GM18868 (cell line): ENCODE results near the gene GOLGA8B.
"Not testable (repeated sequence)": the region's sequence is repeated elsewhere in the genome, so short reads cannot be mapped to it uniquely, and the experiment has no call there.

Experiments used
- ATAC-seq: cut with Tn5 transposase; IDR thresholded peaks from one replicate; pipeline ENCODE4 v1.9.1; 2021; ENCODE audit warnings: mild to moderate bottlenecking, moderate library complexity; ENCODE audit not compliant: unreplicated experiment

GOLGA8B gene

DNA sequence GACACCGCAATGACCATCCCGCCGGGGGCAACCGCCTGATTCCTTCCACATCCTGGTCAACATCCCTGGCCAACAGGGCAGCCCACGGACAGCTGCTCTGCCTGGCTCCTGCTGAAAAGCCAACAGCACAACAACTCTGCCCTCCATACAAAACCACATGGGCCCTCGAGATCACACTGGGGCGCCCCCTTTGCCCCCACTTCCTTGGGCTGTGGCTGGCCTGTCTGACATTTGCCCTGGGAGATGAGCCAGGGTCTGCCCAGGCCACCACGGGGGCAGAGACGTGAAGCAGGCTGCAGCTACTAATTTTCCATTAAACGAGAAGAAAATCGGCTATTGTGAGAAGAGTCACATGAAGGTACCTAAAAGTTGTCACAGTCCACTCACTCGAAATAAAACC lies 16.3 kb downstream of the GOLGA8B start:
- ATAC-seq, result not testable (repeated sequence)

- not testable (repeated sequence) for ATAC-seq
Measured at GRCh38 chr15:34564711-34565110, 18.7 kb downstream of the GOLGA8B start.

DNA sequence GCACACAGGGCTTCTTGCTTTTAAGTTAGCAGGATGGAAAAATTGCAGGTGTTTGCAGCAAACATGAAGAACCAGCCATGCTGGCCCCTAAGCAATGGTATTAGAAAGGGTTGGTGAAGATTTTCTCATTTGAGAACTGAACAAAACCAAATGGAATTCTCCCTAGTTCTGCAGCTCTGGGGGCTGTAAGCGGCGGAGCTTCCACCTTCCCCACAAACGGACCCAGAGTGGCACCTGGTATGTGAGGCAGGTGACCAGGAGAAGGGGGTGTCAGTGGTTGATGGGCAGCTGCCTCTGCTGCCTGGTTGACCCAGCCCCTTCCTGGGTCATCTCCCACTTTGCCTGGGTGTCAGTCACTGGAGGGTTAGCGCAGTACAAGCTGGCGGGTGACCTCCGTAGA lies 22.6 kb downstream of the GOLGA8B start:
- ATAC-seq, result not testable (repeated sequence)

- ATAC-seq, result not testable (repeated sequence)
Measured at GRCh38 chr15:34559764-34560163, 23.7 kb downstream of the GOLGA8B start.

DNA sequence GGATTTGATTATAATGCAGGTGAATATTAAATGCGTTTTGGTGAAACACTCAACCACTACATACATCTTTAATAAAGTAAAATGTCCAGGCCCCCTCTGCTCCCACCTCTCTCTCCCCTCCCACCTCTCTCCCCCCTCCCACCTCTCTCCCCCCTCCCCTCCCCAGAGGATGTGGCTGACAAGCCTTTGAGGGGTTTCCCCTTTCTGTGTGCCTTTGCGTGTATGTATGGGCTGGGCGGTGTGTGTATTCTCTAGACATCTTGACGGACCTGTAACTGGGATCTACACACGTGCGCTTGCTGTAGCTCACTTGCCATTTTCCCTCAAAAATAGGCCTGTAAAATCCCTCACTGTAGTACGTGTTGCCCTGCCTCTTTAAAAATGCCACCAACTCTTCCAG lies 28.3 kb downstream of the GOLGA8B start:
- not testable (repeated sequence) for ATAC-seq

GRCh38 chr15:34554716-34555115 lies 28.7 kb downstream of the GOLGA8B start:
- ATAC-seq, result not testable (repeated sequence)

- not testable (repeated sequence) for ATAC-seq
Measured at GRCh38 chr15:34554126-34554525, 29.3 kb downstream of the GOLGA8B start.

DNA sequence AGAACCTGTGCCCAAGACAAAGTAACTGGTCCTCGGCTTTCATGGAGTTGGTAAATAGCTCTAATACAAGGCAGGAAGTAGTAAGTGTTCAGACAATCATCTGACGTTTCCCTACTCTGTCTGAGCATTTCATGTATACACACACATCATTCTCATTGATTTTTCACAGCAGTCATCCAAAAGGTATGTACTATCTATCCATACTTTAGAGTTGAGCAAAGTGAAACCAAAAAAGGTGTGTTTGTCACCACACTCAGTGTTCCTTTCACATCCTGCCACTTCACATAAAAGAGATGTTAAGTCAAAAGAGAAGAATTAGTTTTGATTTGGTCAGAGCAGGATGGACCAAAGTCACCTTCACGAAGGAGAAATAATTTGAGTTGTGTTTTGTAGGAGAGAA lies 33.3 kb downstream of the GOLGA8B start:
- peak; percentile 72 for ATAC-seq

GRCh38 chr15:34549381-34549809 lies 34.1 kb downstream of the GOLGA8B start:
- peak; percentile 64 for ATAC-seq

- ATAC-seq, result not testable (repeated sequence)
Measured at GRCh38 chr15:34543860-34544649, 39.4 kb downstream of the GOLGA8B start.

DNA sequence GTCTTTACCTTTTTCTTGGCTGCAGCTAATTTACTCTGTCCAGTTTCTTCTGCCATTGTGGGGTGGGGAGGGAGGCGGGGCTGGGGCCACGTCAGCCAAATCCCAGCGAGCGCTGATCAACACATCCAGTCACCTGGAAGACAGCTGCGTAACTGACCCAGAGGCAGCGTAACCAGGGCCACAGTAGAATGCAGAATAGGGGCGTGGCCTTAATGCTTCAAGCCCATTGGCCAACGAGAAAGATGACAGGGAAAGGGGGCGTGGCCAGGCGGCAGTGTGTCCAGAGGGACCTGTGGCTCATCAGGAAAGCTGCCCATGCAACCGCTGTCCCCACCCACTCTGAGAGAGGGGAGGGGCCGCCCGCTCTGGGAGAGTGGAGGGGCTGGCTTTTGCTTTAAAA lies 47.6 kb downstream of the GOLGA8B start:
- not testable (repeated sequence) for ATAC-seq
